Gastrocnemius medialis (tissue), 4 donors: Measurements from ENCODE around the gene ISOC1. TPM values are rescaled to one million over a fixed set of nuclear protein-coding genes. Genes with fewer than 3 reads are reported as not detected.

Experiments
- ATAC-seq, 2 donors: fragments of 150-250 bp; one replicate each; pipeline ENCODE4 v1.9.1; 2016
- DNase-seq, 2 donors: peaks; one replicate each; pipeline ENCODE4 v3.0.0-alpha.2; 2019
- H3K27ac ChIP-seq, 4 donors: fragments of 200-600 bp; sonication (generic); 1 replicate in 1 of 4; 2 replicates in 3 of 4; pipeline ENCODE4 v1.5.1; 2016 to 2018; ENCODE audit warnings: mild to moderate bottlenecking in 2 of 4, moderate library complexity in 1 of 4
- H3K27me3 ChIP-seq, 3 donors: fragments of 200-600 bp; sonication (generic) in 2 of 3; 1 replicate in 1 of 3; 2 replicates in 2 of 3; pipeline versions ENCODE4 v1.5.1 to v1.6.0; 2016 to 2019; ENCODE audit warnings: mild to moderate bottlenecking in 1 of 3, moderate library complexity in 1 of 3
- H3K36me3 ChIP-seq, 2 donors: fragments of 200-600 bp; sonication (generic) in 1 of 2; one replicate each; pipeline ENCODE4 v1.5.1; 2017 to 2018
- H3K4me1 ChIP-seq, 2 donors: fragments of 200-600 bp; sonication (generic) in 1 of 2; one replicate each; pipeline ENCODE4 v1.5.1; 2016 to 2017; ENCODE audit warnings: mild to moderate bottlenecking in 2 of 2
- H3K4me3 ChIP-seq, 4 donors: fragments of 200-600 bp; sonication (generic) in 3 of 4; 1 replicate in 1 of 4; 2 replicates in 3 of 4; pipeline ENCODE4 v1.5.1; 2016 to 2019; ENCODE audit warnings: mild to moderate bottlenecking in 2 of 4
- H3K9me3 ChIP-seq, 3 donors: fragments of 200-600 bp; sonication (generic) in 2 of 3; 1 replicate in 1 of 3; 2 replicates in 2 of 3; pipeline ENCODE4 v1.5.1; 2016 to 2019
- POLR2A ChIP-seq, 2 donors: fragments of 450-650 bp; IDR thresholded peaks; one replicate each; pipeline ENCODE4 v1.6.1; 2017; ENCODE audit warnings: antibody characterized with exemption in 2 of 2, mild to moderate bottlenecking in 2 of 2, moderate library complexity in 2 of 2
- in situ Hi-C, 4 donors: fragments of 200-750 bp; cut with MboI; loops; one replicate each; pipeline versions ENCODE4 v1.15.0 to v1.8.0; 2017; ENCODE audit warnings: low sequenced_read_pairs in 4 of 4
- intact Hi-C: fragments of 100-400 bp; cut with DNase I; formaldehyde crosslinking; loops from one replicate; pipeline ENCODE4 v1.15.1; 2023; ENCODE audit warnings: low total_unique reads
- total RNA-seq, 4 donors: library from RNA; depleted of rRNA; stranded (reverse); fragments of >200 nt; gene quantifications; one replicate each; pipeline versions ENCODE4 v1.1.0 to v1.2.3, GENCODE V29; 2016
- TF ChIP-seq, protein P1 (sequence below), 5 experiments: fragments of 450-650 bp in 3 of 5; fragments of 200-600 bp in 2 of 5; sonication (generic) in 2 of 5; IDR thresholded peaks in 4 of 5; conservative IDR thresholded peaks in 1 of 5; 1 replicate in 4 of 5; 2 replicates in 1 of 5; pipeline ENCODE4 v1.5.1; 2016 to 2019; ENCODE audit warnings: antibody characterized with exemption in 5 of 5, mild to moderate bottlenecking in 3 of 5, moderate library complexity in 3 of 5

The ISOC1 gene
- total RNA-seq, 4 donors from 2014 or later, result 11.0 to 14.0 (median 12.9) TPM

DNA sequence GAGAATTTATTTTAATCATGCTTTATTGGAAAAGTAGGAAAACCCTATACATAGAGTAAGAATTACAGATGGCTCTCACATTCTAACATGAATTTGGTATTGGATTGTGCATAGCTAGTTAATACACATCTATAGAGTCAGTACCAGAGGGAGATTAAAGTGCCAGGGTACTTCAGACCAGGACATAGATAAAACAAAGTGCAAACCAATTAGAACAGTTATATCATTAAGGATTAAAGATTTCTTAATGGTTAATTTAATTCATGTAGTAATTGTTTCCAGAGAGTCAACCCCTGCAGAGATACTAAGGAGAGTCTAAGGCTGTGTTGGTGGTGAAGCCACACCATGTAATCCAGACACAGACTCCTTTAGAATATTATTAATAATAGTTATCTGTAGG is 8.8 kb downstream of the ISOC1 start:
- TF ChIP-seq, protein P1, sequence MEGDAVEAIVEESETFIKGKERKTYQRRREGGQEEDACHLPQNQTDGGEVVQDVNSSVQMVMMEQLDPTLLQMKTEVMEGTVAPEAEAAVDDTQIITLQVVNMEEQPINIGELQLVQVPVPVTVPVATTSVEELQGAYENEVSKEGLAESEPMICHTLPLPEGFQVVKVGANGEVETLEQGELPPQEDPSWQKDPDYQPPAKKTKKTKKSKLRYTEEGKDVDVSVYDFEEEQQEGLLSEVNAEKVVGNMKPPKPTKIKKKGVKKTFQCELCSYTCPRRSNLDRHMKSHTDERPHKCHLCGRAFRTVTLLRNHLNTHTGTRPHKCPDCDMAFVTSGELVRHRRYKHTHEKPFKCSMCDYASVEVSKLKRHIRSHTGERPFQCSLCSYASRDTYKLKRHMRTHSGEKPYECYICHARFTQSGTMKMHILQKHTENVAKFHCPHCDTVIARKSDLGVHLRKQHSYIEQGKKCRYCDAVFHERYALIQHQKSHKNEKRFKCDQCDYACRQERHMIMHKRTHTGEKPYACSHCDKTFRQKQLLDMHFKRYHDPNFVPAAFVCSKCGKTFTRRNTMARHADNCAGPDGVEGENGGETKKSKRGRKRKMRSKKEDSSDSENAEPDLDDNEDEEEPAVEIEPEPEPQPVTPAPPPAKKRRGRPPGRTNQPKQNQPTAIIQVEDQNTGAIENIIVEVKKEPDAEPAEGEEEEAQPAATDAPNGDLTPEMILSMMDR (IDR thresholded peaks at IDR 0.05 in 4 of 5, conservative IDR thresholded peaks at IDR 0.05 in 1 of 5), result no peak
- no peak for TF ChIP-seq POLR2A (IDR thresholded peaks at IDR 0.05)
- Histone ChIP-seq H3K4me3 (no peak overlapping the region), H3K9me3 (no peaks in the 10 kb centered on the region), H3K27me3 (no peaks in the 10 kb centered on the region), H3K36me3 (peaks cover 0 to 23% of the 10 kb centered on the region in 2 donors), H3K27ac (peak overlapping the region in 1 of 4 donors; percentile 22), H3K4me1 (peaks cover 27 to 36% of the 10 kb centered on the region in 2 donors)
- DNase-seq (no peak), ATAC-seq (no peak)
- in situ Hi-C loops, result no loop called here
- intact Hi-C loops, result no loop called here

DNA sequence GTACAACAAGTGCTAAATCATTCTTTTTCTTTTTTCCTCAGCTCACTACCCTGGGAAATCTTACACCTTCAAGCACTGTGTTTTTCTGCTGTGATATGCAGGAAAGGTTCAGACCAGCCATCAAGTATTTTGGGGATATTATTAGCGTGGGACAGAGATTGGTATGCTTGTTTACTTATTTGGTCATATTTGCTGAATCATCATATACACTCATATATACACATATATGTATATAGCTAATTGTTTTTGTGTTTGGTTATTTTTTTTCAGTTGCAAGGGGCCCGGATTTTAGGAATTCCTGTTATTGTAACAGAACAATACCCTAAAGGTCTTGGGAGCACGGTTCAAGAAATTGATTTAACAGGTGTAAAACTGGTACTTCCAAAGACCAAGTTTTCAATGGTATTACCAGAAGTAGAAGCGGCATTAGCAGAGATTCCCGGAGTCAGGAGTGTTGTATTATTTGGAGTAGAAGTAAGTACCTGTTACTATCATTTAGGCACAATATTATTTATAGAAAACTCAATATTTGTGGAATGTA is 10.4 kb downstream of the ISOC1 start:
- in situ Hi-C loops, result no loop called here
- Histone ChIP-seq H3K9me3 (no peaks in the 10 kb centered on the region), H3K4me1 (peaks cover 14 to 20% of the 10 kb centered on the region in 2 donors), H3K36me3 (peaks cover 0 to 23% of the 10 kb centered on the region in 2 donors), H3K27me3 (no peaks in the 10 kb centered on the region), H3K27ac (peak overlapping the region in 3 of 4 donors; percentile 21 to 53 (median 35)), H3K4me3 (no peak overlapping the region)
- DNase-seq (no peak), ATAC-seq (no peak)
- TF ChIP-seq, protein P1 (IDR thresholded peaks at IDR 0.05 in 4 of 5, conservative IDR thresholded peaks at IDR 0.05 in 1 of 5), result no peak
- no peak for TF ChIP-seq POLR2A (IDR thresholded peaks at IDR 0.05)
- intact Hi-C loops, result no loop called here

DNA sequence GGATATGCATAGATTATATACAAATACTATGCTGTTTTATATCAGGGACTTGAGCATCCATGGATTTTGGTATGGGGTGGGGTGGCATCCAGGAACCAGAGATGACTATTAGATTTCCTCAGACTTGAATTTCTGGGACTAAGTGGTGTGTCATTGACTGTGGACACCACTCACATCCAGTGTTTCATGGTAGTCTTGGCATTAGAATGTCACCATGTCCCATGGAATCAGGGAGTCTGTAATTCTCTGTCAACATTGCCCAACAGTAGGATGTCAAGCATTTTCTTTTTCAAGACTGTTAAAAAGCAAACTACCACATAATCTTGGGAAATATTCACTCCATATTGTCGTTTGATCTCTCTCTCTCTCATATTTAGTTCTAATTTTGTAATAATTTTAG is 13.1 kb downstream of the ISOC1 start:
- Histone ChIP-seq H3K27me3 (no peaks in the 10 kb centered on the region), H3K27ac (no peak overlapping the region), H3K4me1 (peaks cover 17 to 21% of the 10 kb centered on the region in 2 donors), H3K4me3 (no peak overlapping the region), H3K36me3 (peaks cover 0 to 23% of the 10 kb centered on the region in 2 donors), H3K9me3 (no peaks in the 10 kb centered on the region)
- in situ Hi-C loops, result no loop called here
- TF ChIP-seq, protein P1 (IDR thresholded peaks at IDR 0.05 in 4 of 5, conservative IDR thresholded peaks at IDR 0.05 in 1 of 5), result no peak
- no peak for TF ChIP-seq POLR2A (IDR thresholded peaks at IDR 0.05)
- DNase-seq (no peak), ATAC-seq (no peak)
- intact Hi-C loops, result no loop called here

DNA sequence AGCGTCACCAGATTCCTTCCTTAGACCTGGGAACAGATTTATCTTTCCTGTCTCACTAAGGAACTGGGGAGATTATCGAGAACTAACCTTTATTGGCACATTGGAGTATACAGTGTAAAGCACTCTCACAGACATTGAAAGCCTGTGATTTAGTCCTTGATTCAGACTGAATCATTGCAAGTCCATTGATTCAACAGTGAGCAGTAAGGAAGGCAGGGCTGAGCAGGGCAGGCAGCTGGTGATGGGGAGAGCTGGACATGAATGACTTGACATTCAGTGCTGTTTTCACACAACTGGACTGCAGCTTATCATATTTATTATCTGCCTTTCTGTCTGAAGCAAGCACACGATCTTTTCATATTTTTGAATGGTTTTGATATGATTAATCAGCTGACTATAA is 16.2 kb downstream of the ISOC1 start:
- Histone ChIP-seq H3K27me3 (no peaks in the 10 kb centered on the region), H3K4me1 (peaks cover 9 to 11% of the 10 kb centered on the region in 2 donors), H3K9me3 (no peaks in the 10 kb centered on the region), H3K36me3 (peaks cover 0 to 18% of the 10 kb centered on the region in 2 donors), H3K4me3 (no peak overlapping the region), H3K27ac (no peak overlapping the region)
- DNase-seq (no peak), ATAC-seq (no peak)
- in situ Hi-C loops, result no loop called here
- intact Hi-C loops, result no loop called here
- TF ChIP-seq, protein P1 (IDR thresholded peaks at IDR 0.05 in 4 of 5, conservative IDR thresholded peaks at IDR 0.05 in 1 of 5), result no peak
- TF ChIP-seq POLR2A (IDR thresholded peaks at IDR 0.05), result no peak

DNA sequence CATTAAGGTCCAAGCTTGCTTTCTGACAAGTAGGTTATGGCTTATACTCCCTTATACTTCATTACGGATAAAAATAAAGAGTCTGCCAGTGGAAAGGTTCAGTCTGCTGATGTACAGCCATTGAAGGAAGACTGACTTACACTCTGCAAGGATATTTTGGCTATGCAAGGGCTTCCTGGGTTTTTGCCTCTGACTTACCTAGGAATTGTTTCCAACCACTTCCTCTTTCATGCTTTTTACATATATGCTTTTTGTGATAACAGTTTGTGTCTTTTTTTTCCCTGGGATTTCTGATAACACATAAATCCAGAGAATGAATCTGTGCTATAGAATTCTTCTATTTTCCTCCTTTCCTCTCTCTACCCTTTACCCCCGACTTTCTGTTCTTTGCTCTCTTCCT is 16.8 kb downstream of the ISOC1 start:
- H3K27ac ChIP-seq, result no peak overlapping the region
- in situ Hi-C loops, result no loop called here
- intact Hi-C loops, result no loop called here
- H3K4me3 ChIP-seq, result no peak overlapping the region
- DNase-seq (no peak), ATAC-seq (no peak)
- peaks cover 9 to 11% of the 10 kb centered on the region in 2 donors for H3K4me1 ChIP-seq
- no peaks in the 10 kb centered on the region for H3K27me3 ChIP-seq
- TF ChIP-seq, protein P1 (IDR thresholded peaks at IDR 0.05 in 4 of 5, conservative IDR thresholded peaks at IDR 0.05 in 1 of 5), result no peak
- no peak for TF ChIP-seq POLR2A (IDR thresholded peaks at IDR 0.05)
- H3K36me3 ChIP-seq, result peaks cover 0 to 18% of the 10 kb centered on the region in 2 donors
- no peaks in the 10 kb centered on the region for H3K9me3 ChIP-seq
